HepG2 (cell line): Measurements from ENCODE around the gene RPTOR. TPM values are rescaled to one million over a fixed set of nuclear protein-coding genes. Genes with fewer than 3 reads are reported as not detected.

Source experiments
- HMG20A ChIP-seq: IDR thresholded peaks from 2 replicates; pipeline ENCODE4 v1.6.1; 2016; ENCODE audit warnings: borderline replicate concordance
- HOXD1 ChIP-seq: sonication (generic); formaldehyde crosslinking; IDR thresholded peaks from 2 replicates; pipeline ENCODE4 v1.5.0; 2020; ENCODE audit warnings: missing genetic modification reagents
- MXI1 ChIP-seq: IDR thresholded peaks from 3 replicates; pipeline ENCODE4 v1.6.1; 2012; ENCODE audit warnings: low read depth, low read length, inconsistent platforms, borderline replicate concordance
- THYN1 ChIP-seq: sonication (generic); formaldehyde crosslinking; IDR thresholded peaks from 2 replicates; pipeline ENCODE4 v1.8.1; 2023; ENCODE audit warnings: low read depth, mild to moderate bottlenecking, moderate library complexity, missing genetic modification reagents, borderline replicate concordance
- ZBTB20 ChIP-seq: sonication (generic); formaldehyde crosslinking; IDR thresholded peaks from 2 replicates; pipeline ENCODE4 v1.8.1; 2023; ENCODE audit warnings: missing genetic modification reagents, low read depth, mild to moderate bottlenecking, borderline replicate concordance
- ZNF138 ChIP-seq: sonication (generic); formaldehyde crosslinking; IDR thresholded peaks from 2 replicates; pipeline ENCODE4 v1.5.0; 2020; ENCODE audit warnings: mild to moderate bottlenecking, low read depth, missing genetic modification reagents
- ZNF281 ChIP-seq: sonication (generic); formaldehyde crosslinking; IDR thresholded peaks from 2 replicates; pipeline ENCODE4 v1.4.0; 2020; ENCODE audit warnings: missing genetic modification reagents, borderline replicate concordance
- ZNF33A ChIP-seq: sonication (generic); formaldehyde crosslinking; IDR thresholded peaks from 2 replicates; pipeline ENCODE4 v1.5.1; 2020; ENCODE audit warnings: missing genetic modification reagents, mild to moderate bottlenecking, moderate library complexity, borderline replicate concordance
- ZNF451 ChIP-seq: sonication (generic); formaldehyde crosslinking; IDR thresholded peaks from 2 replicates; pipeline ENCODE4 v1.5.0; 2020; ENCODE audit warnings: mild to moderate bottlenecking, missing genetic modification reagents
- ZNF558 ChIP-seq: sonication (generic); formaldehyde crosslinking; IDR thresholded peaks from 2 replicates; pipeline ENCODE4 v1.9.0; 2022; ENCODE audit warnings: mild to moderate bottlenecking, missing genetic modification reagents, borderline replicate concordance
- ZNF562 ChIP-seq: sonication (generic); formaldehyde crosslinking; IDR thresholded peaks from 2 replicates; pipeline ENCODE4 v1.8.0; 2022; ENCODE audit warnings: missing genetic modification reagents, borderline replicate concordance
- ZNF616 ChIP-seq: sonication (generic); formaldehyde crosslinking; IDR thresholded peaks from 2 replicates; pipeline ENCODE4 v1.5.0; 2020; ENCODE audit warnings: low read depth, mild to moderate bottlenecking, missing genetic modification reagents
- ZSCAN31 ChIP-seq: sonication (generic); formaldehyde crosslinking; IDR thresholded peaks from 2 replicates; pipeline ENCODE4 v1.5.0; 2020; ENCODE audit warnings: low read depth, mild to moderate bottlenecking, missing genetic modification reagents
- polyA plus RNA-seq, 8 experiments: library from polyadenylated mRNA; depleted of rRNA in 3 of 8; stranded (reverse) in 7 of 8; unstranded in 1 of 8; fragments of >200 nt; fragmentation: Illumina TruSeq in 4 of 8; extraction: Trizol in 4 of 8; gene quantifications; 2 replicates each; pipeline versions ENCODE4 v1.2.1 to v1.2.3, GENCODE V29; 2011 to 2016; ENCODE audit warnings: low read depth in 4 of 8, missing spikeins in 1 of 8, mixed read lengths in 1 of 8; ENCODE audit not compliant: insufficient read depth in 1 of 8
- total RNA-seq, 5 experiments: library from RNA; depleted of rRNA; stranded (reverse); fragments of >200 nt; fragmentation: Illumina TruSeq; extraction: Trizol; gene quantifications; 2 replicates each; pipeline ENCODE4 v1.2.3, GENCODE V29; 2016; ENCODE audit warnings: low read depth in 1 of 5
- TF ChIP-seq, protein P1 (sequence below): sonication (generic); formaldehyde crosslinking; IDR thresholded peaks from 2 replicates; pipeline ENCODE4 v1.9.0; 2021; ENCODE audit warnings: mild to moderate bottlenecking, missing genetic modification reagents

The RPTOR gene
- total and polyA plus RNA-seq, 2 of the 13 experiments (the other 11 are each of a cell fraction or from before 2014, with no cell fraction given): 6.6 to 25.3 TPM

GRCh38 chr17:80653856-80654255 is 109.2 kb downstream of the RPTOR start (continued):
- TF ChIP-seq, protein P1, sequence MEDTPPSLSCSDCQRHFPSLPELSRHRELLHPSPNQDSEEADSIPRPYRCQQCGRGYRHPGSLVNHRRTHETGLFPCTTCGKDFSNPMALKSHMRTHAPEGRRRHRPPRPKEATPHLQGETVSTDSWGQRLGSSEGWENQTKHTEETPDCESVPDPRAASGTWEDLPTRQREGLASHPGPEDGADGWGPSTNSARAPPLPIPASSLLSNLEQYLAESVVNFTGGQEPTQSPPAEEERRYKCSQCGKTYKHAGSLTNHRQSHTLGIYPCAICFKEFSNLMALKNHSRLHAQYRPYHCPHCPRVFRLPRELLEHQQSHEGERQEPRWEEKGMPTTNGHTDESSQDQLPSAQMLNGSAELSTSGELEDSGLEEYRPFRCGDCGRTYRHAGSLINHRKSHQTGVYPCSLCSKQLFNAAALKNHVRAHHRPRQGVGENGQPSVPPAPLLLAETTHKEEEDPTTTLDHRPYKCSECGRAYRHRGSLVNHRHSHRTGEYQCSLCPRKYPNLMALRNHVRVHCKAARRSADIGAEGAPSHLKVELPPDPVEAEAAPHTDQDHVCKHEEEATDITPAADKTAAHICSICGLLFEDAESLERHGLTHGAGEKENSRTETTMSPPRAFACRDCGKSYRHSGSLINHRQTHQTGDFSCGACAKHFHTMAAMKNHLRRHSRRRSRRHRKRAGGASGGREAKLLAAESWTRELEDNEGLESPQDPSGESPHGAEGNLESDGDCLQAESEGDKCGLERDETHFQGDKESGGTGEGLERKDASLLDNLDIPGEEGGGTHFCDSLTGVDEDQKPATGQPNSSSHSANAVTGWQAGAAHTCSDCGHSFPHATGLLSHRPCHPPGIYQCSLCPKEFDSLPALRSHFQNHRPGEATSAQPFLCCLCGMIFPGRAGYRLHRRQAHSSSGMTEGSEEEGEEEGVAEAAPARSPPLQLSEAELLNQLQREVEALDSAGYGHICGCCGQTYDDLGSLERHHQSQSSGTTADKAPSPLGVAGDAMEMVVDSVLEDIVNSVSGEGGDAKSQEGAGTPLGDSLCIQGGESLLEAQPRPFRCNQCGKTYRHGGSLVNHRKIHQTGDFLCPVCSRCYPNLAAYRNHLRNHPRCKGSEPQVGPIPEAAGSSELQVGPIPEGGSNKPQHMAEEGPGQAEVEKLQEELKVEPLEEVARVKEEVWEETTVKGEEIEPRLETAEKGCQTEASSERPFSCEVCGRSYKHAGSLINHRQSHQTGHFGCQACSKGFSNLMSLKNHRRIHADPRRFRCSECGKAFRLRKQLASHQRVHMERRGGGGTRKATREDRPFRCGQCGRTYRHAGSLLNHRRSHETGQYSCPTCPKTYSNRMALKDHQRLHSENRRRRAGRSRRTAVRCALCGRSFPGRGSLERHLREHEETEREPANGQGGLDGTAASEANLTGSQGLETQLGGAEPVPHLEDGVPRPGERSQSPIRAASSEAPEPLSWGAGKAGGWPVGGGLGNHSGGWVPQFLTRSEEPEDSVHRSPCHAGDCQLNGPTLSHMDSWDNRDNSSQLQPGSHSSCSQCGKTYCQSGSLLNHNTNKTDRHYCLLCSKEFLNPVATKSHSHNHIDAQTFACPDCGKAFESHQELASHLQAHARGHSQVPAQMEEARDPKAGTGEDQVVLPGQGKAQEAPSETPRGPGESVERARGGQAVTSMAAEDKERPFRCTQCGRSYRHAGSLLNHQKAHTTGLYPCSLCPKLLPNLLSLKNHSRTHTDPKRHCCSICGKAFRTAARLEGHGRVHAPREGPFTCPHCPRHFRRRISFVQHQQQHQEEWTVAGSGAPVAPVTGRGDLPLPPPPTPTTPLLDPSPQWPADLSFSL (CRISPR knock-in tag): no peak
- TF ChIP-seq ZNF138 (CRISPR knock-in tag) (no peak), ZNF558 (CRISPR knock-in tag) (no peak), HMG20A (CRISPR knock-in tag) (no peak), ZNF33A (no peak), ZNF281 (no peak), MXI1 (no peak), ZSCAN31 (CRISPR knock-in tag) (no peak), HOXD1 (no peak), ZNF616 (no peak), ZNF562 (no peak), ZNF451 (CRISPR knock-in tag) (no peak), ZBTB20 (CRISPR knock-in tag) (no peak), THYN1 (no peak)
